Measurements from ENCODE around the gene TMEM213. TPM values are rescaled to one million over a fixed set of nuclear protein-coding genes. Genes with fewer than 3 reads are reported as not detected.

The TMEM213 gene, protein sequence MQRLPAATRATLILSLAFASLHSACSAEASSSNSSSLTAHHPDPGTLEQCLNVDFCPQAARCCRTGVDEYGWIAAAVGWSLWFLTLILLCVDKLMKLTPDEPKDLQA
- 0.10 TPM for polyA plus RNA-seq (2013, experiment 1 of 2)
- polyA plus RNA-seq (2013, experiment 2 of 2), result 0.03 TPM

GRCh38 chr7:138797715-138798320 lies at the start of gene TMEM213, which contains the start of gene ATP6V0A4:
TSS of gene TMEM213 (plus strand) at chr7:138797994. CDS start at chr7:138798105, 111 bp downstream.
TSS of gene ATP6V0A4 (minus strand) at chr7:138798196. CDS start at chr7:138771247, 26,949 bp downstream.
- Histone ChIP-seq H3K27me3 (ENCODE audit: insufficient read depth, low read length, poor library complexity) (no peaks in the 10 kb centered on the region), H4K5ac (ENCODE audit: low read length) (no peak within 1 kb of the TSS), H2BK120ac (ENCODE audit: low read depth, low read length) (no peak within 1 kb of the TSS), H3K79me2 (ENCODE audit: control insufficient read depth, insufficient read depth, low read length) (no peaks in the 10 kb centered on the region), H3K4me1 (ENCODE audit: control insufficient read depth, low read depth, low read length) (peaks cover 2% of the 10 kb centered on the region), H3K36me3 (ENCODE audit: control insufficient read depth, insufficient read depth, low read length) (no peaks in the 10 kb centered on the region), H3K56ac (ENCODE audit: low read length) (peak within 1 kb of the TSS; percentile 57), H4K8ac (ENCODE audit: low read depth, low read length) (no peak within 1 kb of the TSS), H2BK15ac (replicated peaks; ENCODE audit: low read depth) (no peak within 1 kb of the TSS), H3K27ac (ENCODE audit: low read depth, low read length) (no peak within 1 kb of the TSS), H3K4me3 (ENCODE audit: low read length) (no peak within 1 kb of the TSS), H3K9ac (ENCODE audit: low read length) (no peak within 1 kb of the TSS), H3K79me1 (ENCODE audit: low read length) (no peaks in the 10 kb centered on the region), H2AK5ac (ENCODE audit: low read length) (no peak within 1 kb of the TSS), H3K4ac (ENCODE audit: low read depth, low read length) (no peak within 1 kb of the TSS), H2BK5ac (ENCODE audit: low read length) (no peak within 1 kb of the TSS), H3K18ac (ENCODE audit: low read length) (no peak within 1 kb of the TSS), H3K23ac (ENCODE audit: low read length) (peak within 1 kb of the TSS; percentile 24), H3K4me2 (ENCODE audit: low read length) (peak within 1 kb of the TSS; percentile 51)
- peak; percentile 66 for DNase-seq
- no CpG with 5 or more reads among the region's 14 CpGs for WGBS (ENCODE audit: extremely low coverage, insufficient coverage, low lambda C conversion rate)

- no peak overlapping the region for H2AK5ac ChIP-seq (ENCODE audit: low read length)
- no peak overlapping the region for H3K23ac ChIP-seq (ENCODE audit: low read length)
- H3K18ac ChIP-seq (ENCODE audit: low read length), result no peak overlapping the region
- no peak overlapping the region for H3K56ac ChIP-seq (ENCODE audit: low read length)
- WGBS (ENCODE audit: extremely low coverage, insufficient coverage, low lambda C conversion rate), result no CpG with 5 or more reads among the region's 6 CpGs
- no peaks in the 10 kb centered on the region for H3K36me3 ChIP-seq (ENCODE audit: control insufficient read depth, insufficient read depth, low read length)
- H3K4me3 ChIP-seq (ENCODE audit: low read length), result no peak overlapping the region
- no peaks in the 10 kb centered on the region for H3K27me3 ChIP-seq (ENCODE audit: insufficient read depth, low read length, poor library complexity)
- no peak overlapping the region for H3K27ac ChIP-seq (ENCODE audit: low read depth, low read length)
- no peak overlapping the region for H4K8ac ChIP-seq (ENCODE audit: low read depth, low read length)
- no peak overlapping the region for H3K9ac ChIP-seq (ENCODE audit: low read length)
- H2BK5ac ChIP-seq (ENCODE audit: low read length), result no peak overlapping the region
- H3K4me1 ChIP-seq (ENCODE audit: control insufficient read depth, low read depth, low read length), result peaks cover 3% of the 10 kb centered on the region
- no peak overlapping the region for H3K4ac ChIP-seq (ENCODE audit: low read depth, low read length)
- H2BK120ac ChIP-seq (ENCODE audit: low read depth, low read length), result no peak overlapping the region
- H3K4me2 ChIP-seq (ENCODE audit: low read length), result no peak overlapping the region
- H3K79me1 ChIP-seq (ENCODE audit: low read length), result no peaks in the 10 kb centered on the region
- H2BK15ac ChIP-seq (replicated peaks; ENCODE audit: low read depth), result no peak overlapping the region
- DNase-seq, result no peak
- no peaks in the 10 kb centered on the region for H3K79me2 ChIP-seq (ENCODE audit: control insufficient read depth, insufficient read depth, low read length)
- no peak overlapping the region for H4K5ac ChIP-seq (ENCODE audit: low read length)
These were observed 49.1 kb upstream of the TMEM213 start for GRCh38 chr7:138748666-138749065.

GRCh38 chr7:138749960-138750359 lies 47.8 kb upstream of the TMEM213 start:
- H3K79me2 ChIP-seq (ENCODE audit: control insufficient read depth, insufficient read depth, low read length), result no peaks in the 10 kb centered on the region
- no peak overlapping the region for H3K56ac ChIP-seq (ENCODE audit: low read length)
- H3K36me3 ChIP-seq (ENCODE audit: control insufficient read depth, insufficient read depth, low read length), result no peaks in the 10 kb centered on the region
- no peak overlapping the region for H4K8ac ChIP-seq (ENCODE audit: low read depth, low read length)
- H3K18ac ChIP-seq (ENCODE audit: low read length), result no peak overlapping the region
- H3K79me1 ChIP-seq (ENCODE audit: low read length), result no peaks in the 10 kb centered on the region
- H3K27me3 ChIP-seq (ENCODE audit: insufficient read depth, low read length, poor library complexity), result no peaks in the 10 kb centered on the region
- H2BK120ac ChIP-seq (ENCODE audit: low read depth, low read length), result no peak overlapping the region
- no peak overlapping the region for H2BK5ac ChIP-seq (ENCODE audit: low read length)
- WGBS (ENCODE audit: extremely low coverage, insufficient coverage, low lambda C conversion rate), result no CpG with 5 or more reads among the region's 3 CpGs
- H2AK5ac ChIP-seq (ENCODE audit: low read length), result no peak overlapping the region
- no peak overlapping the region for H3K27ac ChIP-seq (ENCODE audit: low read depth, low read length)
- H3K4me1 ChIP-seq (ENCODE audit: control insufficient read depth, low read depth, low read length), result peaks cover 3% of the 10 kb centered on the region
- H3K4me2 ChIP-seq (ENCODE audit: low read length), result no peak overlapping the region
- no peak for DNase-seq
- H2BK15ac ChIP-seq (replicated peaks; ENCODE audit: low read depth), result no peak overlapping the region
- H3K23ac ChIP-seq (ENCODE audit: low read length), result no peak overlapping the region
- H4K5ac ChIP-seq (ENCODE audit: low read length), result no peak overlapping the region
- no peak overlapping the region for H3K9ac ChIP-seq (ENCODE audit: low read length)
- H3K4ac ChIP-seq (ENCODE audit: low read depth, low read length), result no peak overlapping the region
- no peak overlapping the region for H3K4me3 ChIP-seq (ENCODE audit: low read length)

DNA sequence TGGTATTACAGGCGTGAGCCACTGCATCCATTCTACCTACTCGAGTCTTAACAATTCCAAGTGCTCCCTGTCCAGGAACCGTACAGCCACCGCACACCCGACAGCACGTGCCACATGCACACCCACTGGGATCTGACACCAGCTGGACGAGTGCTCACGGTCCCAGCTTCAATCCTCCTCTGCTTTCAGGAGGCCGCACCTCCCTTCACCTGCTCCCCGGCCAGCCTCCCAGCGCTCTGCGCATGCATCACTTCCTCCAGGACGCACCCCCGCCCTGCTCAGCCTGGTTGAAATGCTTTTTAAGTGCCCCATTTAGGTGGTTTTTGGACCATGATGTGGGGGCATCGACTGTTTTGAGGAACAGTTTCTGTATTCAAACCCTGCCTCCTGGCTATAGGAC lies 47.3 kb upstream of the TMEM213 start:
- Histone ChIP-seq H2BK5ac (ENCODE audit: low read length) (no peak overlapping the region), H2BK15ac (replicated peaks; ENCODE audit: low read depth) (no peak overlapping the region), H3K27ac (ENCODE audit: low read depth, low read length) (no peak overlapping the region), H3K79me2 (ENCODE audit: control insufficient read depth, insufficient read depth, low read length) (no peaks in the 10 kb centered on the region), H3K9ac (ENCODE audit: low read length) (no peak overlapping the region), H2AK5ac (ENCODE audit: low read length) (no peak overlapping the region), H2BK120ac (ENCODE audit: low read depth, low read length) (no peak overlapping the region), H3K27me3 (ENCODE audit: insufficient read depth, low read length, poor library complexity) (no peaks in the 10 kb centered on the region), H3K56ac (ENCODE audit: low read length) (no peak overlapping the region), H3K4me2 (ENCODE audit: low read length) (no peak overlapping the region), H3K4me1 (ENCODE audit: control insufficient read depth, low read depth, low read length) (peaks cover 5% of the 10 kb centered on the region), H3K79me1 (ENCODE audit: low read length) (no peaks in the 10 kb centered on the region), H3K4ac (ENCODE audit: low read depth, low read length) (no peak overlapping the region), H3K18ac (ENCODE audit: low read length) (no peak overlapping the region), H3K23ac (ENCODE audit: low read length) (no peak overlapping the region), H4K8ac (ENCODE audit: low read depth, low read length) (no peak overlapping the region), H3K4me3 (ENCODE audit: low read length) (no peak overlapping the region), H3K36me3 (ENCODE audit: control insufficient read depth, insufficient read depth, low read length) (no peaks in the 10 kb centered on the region), H4K5ac (ENCODE audit: low read length) (no peak overlapping the region)
- WGBS (ENCODE audit: extremely low coverage, insufficient coverage, low lambda C conversion rate), result no CpG with 5 or more reads among the region's 15 CpGs
- DNase-seq, result no peak

DNA sequence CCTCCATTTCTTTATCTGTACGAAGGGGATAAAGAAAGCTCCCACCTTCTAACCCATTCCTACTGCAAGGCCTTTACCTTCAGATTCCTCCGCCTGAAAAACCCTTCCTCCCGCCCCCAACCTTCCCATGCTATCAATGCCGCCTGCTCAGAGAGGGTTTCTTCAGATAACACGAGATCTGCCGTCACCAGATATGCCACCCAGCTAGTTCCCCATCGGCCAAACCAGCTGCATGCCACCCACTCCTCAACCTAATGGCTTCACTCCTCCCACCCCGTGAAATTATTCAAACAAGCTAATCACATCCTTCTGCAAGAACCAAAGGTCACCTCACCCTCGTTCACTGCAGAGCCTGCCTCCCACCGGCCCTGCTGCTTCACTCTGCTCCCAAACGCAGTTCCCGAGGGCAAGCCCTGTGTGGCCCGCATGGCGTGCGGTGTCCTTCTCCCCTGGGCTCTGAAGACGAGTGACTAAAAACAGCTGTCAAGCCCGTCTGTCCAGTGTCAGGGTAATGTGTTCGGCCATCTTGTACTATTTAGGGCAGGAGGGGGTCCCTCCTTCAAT lies 46.8 kb upstream of the TMEM213 start:
- peaks cover 5% of the 10 kb centered on the region for H3K4me1 ChIP-seq (ENCODE audit: control insufficient read depth, low read depth, low read length)

More for the DNA sequence above, 46.8 kb upstream of the TMEM213 start:
- Histone ChIP-seq H3K4me2 (ENCODE audit: low read length) (no peak overlapping the region), H4K5ac (ENCODE audit: low read length) (no peak overlapping the region), H3K4me3 (ENCODE audit: low read length) (no peak overlapping the region), H3K36me3 (ENCODE audit: control insufficient read depth, insufficient read depth, low read length) (no peaks in the 10 kb centered on the region), H2BK5ac (ENCODE audit: low read length) (no peak overlapping the region), H3K23ac (ENCODE audit: low read length) (no peak overlapping the region), H2BK15ac (replicated peaks; ENCODE audit: low read depth) (no peak overlapping the region), H4K8ac (ENCODE audit: low read depth, low read length) (no peak overlapping the region), H3K4ac (ENCODE audit: low read depth, low read length) (no peak overlapping the region), H3K56ac (ENCODE audit: low read length) (no peak overlapping the region), H3K18ac (ENCODE audit: low read length) (no peak overlapping the region), H3K27ac (ENCODE audit: low read depth, low read length) (no peak overlapping the region), H3K27me3 (ENCODE audit: insufficient read depth, low read length, poor library complexity) (no peaks in the 10 kb centered on the region), H3K79me1 (ENCODE audit: low read length) (no peaks in the 10 kb centered on the region), H2AK5ac (ENCODE audit: low read length) (no peak overlapping the region), H2BK120ac (ENCODE audit: low read depth, low read length) (no peak overlapping the region), H3K79me2 (ENCODE audit: control insufficient read depth, insufficient read depth, low read length) (no peaks in the 10 kb centered on the region), H3K9ac (ENCODE audit: low read length) (no peak overlapping the region)
- no peak for DNase-seq
- WGBS (ENCODE audit: extremely low coverage, insufficient coverage, low lambda C conversion rate), result no CpG with 5 or more reads among the region's 18 CpGs

All from mesendoderm (in vitro differentiated cells).